SK-N-SH treated with all-trans-retinoic acid at 6 μM for 48 hours (cell line): ENCODE data around the gene FGF19.

ENCODE experiments used
- ATAC-seq: fragments of 200-7000 bp; cut with Tn5 transposase; 3 replicates; pipeline ENCODE4 v1.9.1; 2020; ENCODE audit warnings: mild to moderate bottlenecking, moderate library complexity
- ARNTL ChIP-seq: fragments of 450-650 bp; formaldehyde crosslinking; IDR thresholded peaks from 2 replicates; pipeline ENCODE4 v1.5.0; 2020; ENCODE audit warnings: low read depth, mild to moderate bottlenecking, moderate library complexity, borderline replicate concordance
- BACH2 ChIP-seq: fragments of 250-450 bp; sonication (Bioruptor Pico); IDR thresholded peaks from 2 replicates; pipeline ENCODE4 v1.9.0; 2021; ENCODE audit warnings: mild to moderate bottlenecking, borderline replicate concordance
- ISL1 ChIP-seq: fragments of 250-450 bp; sonication (Bioruptor Pico); IDR thresholded peaks from 2 replicates; pipeline ENCODE4 v2.1.2; 2022; ENCODE audit warnings: mild to moderate bottlenecking, moderate library complexity
- OSR1 ChIP-seq: fragments of 250-450 bp; sonication (Bioruptor Pico); IDR thresholded peaks from 2 replicates; pipeline ENCODE4 v1.8.0; 2022; ENCODE audit warnings: moderate library complexity, mild to moderate bottlenecking, inconsistent platforms
- PATZ1 ChIP-seq: fragments of 250-450 bp; sonication (Bioruptor Pico); IDR thresholded peaks from 2 replicates; pipeline ENCODE4 v1.8.0; 2020; ENCODE audit warnings: mild to moderate bottlenecking, moderate library complexity, borderline replicate concordance
- POU6F1 ChIP-seq: fragments of 250-450 bp; sonication (Bioruptor Pico); IDR thresholded peaks from 2 replicates; pipeline ENCODE4 v1.8.0; 2021; ENCODE audit warnings: low read depth, mild to moderate bottlenecking, moderate library complexity, borderline replicate concordance
- PPARA ChIP-seq: fragments of 250-450 bp; sonication (Bioruptor Pico); IDR thresholded peaks from 2 replicates; pipeline ENCODE4 v1.5.0; 2020; ENCODE audit warnings: mild to moderate bottlenecking, borderline replicate concordance
- RARB ChIP-seq: fragments of 250-450 bp; sonication (Bioruptor Pico); IDR thresholded peaks from 2 replicates; pipeline ENCODE4 v1.8.0; 2021; ENCODE audit warnings: mild to moderate bottlenecking, moderate library complexity
- SNAI2 ChIP-seq: fragments of 250-450 bp; sonication (Bioruptor Pico); IDR thresholded peaks from 2 replicates; pipeline ENCODE4 v1.5.0; 2020; ENCODE audit warnings: mild to moderate bottlenecking, moderate library complexity
- TCF4 ChIP-seq: fragments of 250-450 bp; sonication (Bioruptor Pico); IDR thresholded peaks from 2 replicates; pipeline ENCODE4 v1.8.0; 2021; ENCODE audit warnings: mild to moderate bottlenecking, moderate library complexity, borderline replicate concordance
- TOX ChIP-seq: fragments of 250-450 bp; sonication (Bioruptor Pico); IDR thresholded peaks from 2 replicates; pipeline ENCODE4 v1.8.0; 2021; ENCODE audit warnings: mild to moderate bottlenecking, moderate library complexity, borderline replicate concordance
- ZC3H10 ChIP-seq: fragments of 250-450 bp; sonication (Bioruptor Pico); IDR thresholded peaks from 2 replicates; pipeline ENCODE4 v1.5.1; 2021; ENCODE audit warnings: mild to moderate bottlenecking, moderate library complexity
- ZFP3 ChIP-seq: fragments of 250-450 bp; sonication (Bioruptor Pico); IDR thresholded peaks from 2 replicates; pipeline ENCODE4 v1.5.0; 2020; ENCODE audit warnings: mild to moderate bottlenecking, moderate library complexity
- ZFP30 ChIP-seq: fragments of 450-650 bp; formaldehyde crosslinking; IDR thresholded peaks from 2 replicates; pipeline ENCODE4 v1.5.0; 2022; ENCODE audit warnings: mild to moderate bottlenecking, moderate library complexity
- ZNF565 ChIP-seq: fragments of 450-650 bp; formaldehyde crosslinking; conservative IDR thresholded peaks from 2 replicates; pipeline ENCODE4 v1.5.0; 2020; ENCODE audit warnings: low read depth, mild to moderate bottlenecking, moderate library complexity
- ZNF70 ChIP-seq: fragments of 450-650 bp; formaldehyde crosslinking; IDR thresholded peaks from 2 replicates; pipeline ENCODE4 v1.5.0; 2020; ENCODE audit warnings: mild to moderate bottlenecking, moderate library complexity
- ZNF8 ChIP-seq: fragments of 450-650 bp; formaldehyde crosslinking; IDR thresholded peaks from 2 replicates; pipeline ENCODE4 v1.5.0; 2020; ENCODE audit warnings: mild to moderate bottlenecking, moderate library complexity
- TF ChIP-seq, protein P1 (sequence below): fragments of 250-450 bp; sonication (Bioruptor Pico); IDR thresholded peaks from 2 replicates; pipeline ENCODE4 v1.5.1; 2021; ENCODE audit warnings: mild to moderate bottlenecking, moderate library complexity
- TF ChIP-seq, protein P2 (sequence below): fragments of 250-450 bp; sonication (Bioruptor Pico); IDR thresholded peaks from 2 replicates; pipeline ENCODE4 v1.5.0; 2020; ENCODE audit warnings: mild to moderate bottlenecking, moderate library complexity

Gene FGF19

GRCh38 chr11:69657911-69658625 is 45.8 kb downstream of the FGF19 start (continued):
- TF ChIP-seq, protein P1, sequence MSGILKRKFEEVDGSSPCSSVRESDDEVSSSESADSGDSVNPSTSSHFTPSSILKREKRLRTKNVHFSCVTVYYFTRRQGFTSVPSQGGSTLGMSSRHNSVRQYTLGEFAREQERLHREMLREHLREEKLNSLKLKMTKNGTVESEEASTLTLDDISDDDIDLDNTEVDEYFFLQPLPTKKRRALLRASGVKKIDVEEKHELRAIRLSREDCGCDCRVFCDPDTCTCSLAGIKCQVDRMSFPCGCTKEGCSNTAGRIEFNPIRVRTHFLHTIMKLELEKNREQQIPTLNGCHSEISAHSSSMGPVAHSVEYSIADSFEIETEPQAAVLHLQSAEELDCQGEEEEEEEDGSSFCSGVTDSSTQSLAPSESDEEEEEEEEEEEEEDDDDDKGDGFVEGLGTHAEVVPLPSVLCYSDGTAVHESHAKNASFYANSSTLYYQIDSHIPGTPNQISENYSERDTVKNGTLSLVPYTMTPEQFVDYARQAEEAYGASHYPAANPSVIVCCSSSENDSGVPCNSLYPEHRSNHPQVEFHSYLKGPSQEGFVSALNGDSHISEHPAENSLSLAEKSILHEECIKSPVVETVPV (CRISPR knock-in tag) = no peak
- TF ChIP-seq OSR1 = no peak
- TF ChIP-seq TOX (CRISPR knock-in tag) = no peak
- TF ChIP-seq ZFP30 (CRISPR knock-in tag) = no peak
- TF ChIP-seq PATZ1 (CRISPR knock-in tag) = no peak
- TF ChIP-seq PPARA (CRISPR knock-in tag) = no peak
- TF ChIP-seq SNAI2 = no peak

DNA sequence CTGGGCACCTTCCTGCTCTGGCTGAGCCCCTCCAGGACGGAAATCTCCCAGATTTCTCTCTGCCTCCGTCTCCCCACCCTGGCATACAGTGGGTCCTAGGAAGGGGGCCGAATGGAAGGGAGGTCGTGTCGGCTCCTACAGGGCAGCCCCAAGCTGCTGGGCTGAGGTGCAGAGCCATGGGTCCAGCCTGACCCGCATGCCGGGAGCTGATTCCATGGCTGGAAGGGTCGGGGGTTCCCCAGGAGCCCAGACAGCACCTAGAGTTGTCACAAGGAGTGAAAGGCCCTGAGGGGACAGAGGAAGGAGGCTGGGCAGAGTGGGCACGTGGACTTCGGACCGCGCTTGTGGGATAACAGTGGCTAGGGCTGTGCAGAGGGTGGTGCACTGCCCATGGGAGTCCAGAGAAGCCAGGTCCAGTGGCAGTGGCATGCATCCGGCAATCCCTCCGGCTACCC is 46.3 kb downstream of the FGF19 start:
- ATAC-seq = no peak
- TF ChIP-seq TOX (CRISPR knock-in tag) (no peak), ZNF70 (CRISPR knock-in tag) (no peak), ZNF565 (CRISPR knock-in tag) (no peak), OSR1 (no peak)
- TF ChIP-seq, protein P2, sequence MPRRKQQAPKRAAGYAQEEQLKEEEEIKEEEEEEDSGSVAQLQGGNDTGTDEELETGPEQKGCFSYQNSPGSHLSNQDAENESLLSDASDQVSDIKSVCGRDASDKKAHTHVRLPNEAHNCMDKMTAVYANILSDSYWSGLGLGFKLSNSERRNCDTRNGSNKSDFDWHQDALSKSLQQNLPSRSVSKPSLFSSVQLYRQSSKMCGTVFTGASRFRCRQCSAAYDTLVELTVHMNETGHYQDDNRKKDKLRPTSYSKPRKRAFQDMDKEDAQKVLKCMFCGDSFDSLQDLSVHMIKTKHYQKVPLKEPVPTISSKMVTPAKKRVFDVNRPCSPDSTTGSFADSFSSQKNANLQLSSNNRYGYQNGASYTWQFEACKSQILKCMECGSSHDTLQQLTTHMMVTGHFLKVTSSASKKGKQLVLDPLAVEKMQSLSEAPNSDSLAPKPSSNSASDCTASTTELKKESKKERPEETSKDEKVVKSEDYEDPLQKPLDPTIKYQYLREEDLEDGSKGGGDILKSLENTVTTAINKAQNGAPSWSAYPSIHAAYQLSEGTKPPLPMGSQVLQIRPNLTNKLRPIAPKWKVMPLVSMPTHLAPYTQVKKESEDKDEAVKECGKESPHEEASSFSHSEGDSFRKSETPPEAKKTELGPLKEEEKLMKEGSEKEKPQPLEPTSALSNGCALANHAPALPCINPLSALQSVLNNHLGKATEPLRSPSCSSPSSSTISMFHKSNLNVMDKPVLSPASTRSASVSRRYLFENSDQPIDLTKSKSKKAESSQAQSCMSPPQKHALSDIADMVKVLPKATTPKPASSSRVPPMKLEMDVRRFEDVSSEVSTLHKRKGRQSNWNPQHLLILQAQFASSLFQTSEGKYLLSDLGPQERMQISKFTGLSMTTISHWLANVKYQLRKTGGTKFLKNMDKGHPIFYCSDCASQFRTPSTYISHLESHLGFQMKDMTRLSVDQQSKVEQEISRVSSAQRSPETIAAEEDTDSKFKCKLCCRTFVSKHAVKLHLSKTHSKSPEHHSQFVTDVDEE (CRISPR knock-in tag) = no peak

DNA sequence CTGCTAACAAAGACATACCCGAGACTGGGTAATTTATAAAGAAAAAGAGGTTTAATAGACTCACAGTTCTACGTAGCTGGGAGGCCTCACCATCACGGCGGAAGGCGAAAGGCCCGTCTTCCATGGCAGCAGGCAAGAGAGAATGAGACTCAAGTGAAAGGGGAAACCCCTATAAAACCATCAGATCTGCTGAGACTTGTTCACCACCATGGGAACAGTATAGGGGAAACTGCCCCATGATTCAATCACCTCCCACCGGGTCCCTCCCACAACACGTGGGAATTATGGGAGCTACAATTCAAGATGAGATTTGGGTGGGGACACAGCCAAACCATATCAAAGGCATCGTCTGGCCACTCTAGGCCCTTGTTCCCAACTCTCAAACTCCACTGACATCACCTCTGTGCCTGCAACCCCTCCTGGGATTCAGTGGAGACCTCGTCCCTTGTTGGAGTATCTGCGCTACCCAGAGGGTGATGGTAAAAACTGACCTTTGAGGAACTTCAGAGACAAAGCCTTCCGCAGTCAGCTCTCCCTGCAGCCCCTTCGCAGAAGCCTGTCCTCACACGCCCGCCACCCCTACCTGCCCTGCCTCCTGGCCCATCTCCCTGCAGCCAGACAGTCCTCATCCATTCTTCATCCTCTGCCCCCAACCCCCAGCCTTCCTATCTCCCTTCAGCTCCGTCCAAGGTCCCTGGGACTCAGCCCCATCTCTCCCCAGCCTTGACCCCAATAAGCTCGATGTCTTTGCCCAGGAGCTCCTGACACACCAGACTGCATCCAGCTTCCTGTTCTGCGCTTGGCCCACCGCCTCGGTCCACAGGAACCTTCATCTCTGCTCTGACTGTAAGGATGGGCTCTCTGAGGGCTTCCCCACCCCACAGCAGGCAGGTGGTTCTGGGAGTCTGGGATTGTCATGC is 47.0 kb downstream of the FGF19 start:
- peak; percentile 2; the same call in 1 of the 3 replicates for ATAC-seq
- TF ChIP-seq ZFP30 (CRISPR knock-in tag) = no peak
- no peak for TF ChIP-seq RARB (CRISPR knock-in tag)
- TF ChIP-seq TOX (CRISPR knock-in tag) = no peak
- no peak for TF ChIP-seq POU6F1 (CRISPR knock-in tag)
- TF ChIP-seq TCF4 (CRISPR knock-in tag) = no peak
- TF ChIP-seq ZNF8 = no peak
- TF ChIP-seq OSR1 = no peak
- no peak for TF ChIP-seq ZNF565 (CRISPR knock-in tag)
- TF ChIP-seq, protein P2 (CRISPR knock-in tag) = no peak
- no peak for TF ChIP-seq ISL1 (CRISPR knock-in tag)
- TF ChIP-seq BACH2 (CRISPR knock-in tag) = no peak
- no peak for TF ChIP-seq ZC3H10
- no peak for TF ChIP-seq ZNF70 (CRISPR knock-in tag)
- TF ChIP-seq SNAI2 = no peak
- TF ChIP-seq ZFP3 (CRISPR knock-in tag) = no peak
- TF ChIP-seq ARNTL = no peak
